HTERT RPE-1 (cell line): ENCODE measurements around the gene LRTM1.

Experiments
- in situ Hi-C: fragments of 300-500 bp; cut with MboI; formaldehyde crosslinking; loops from 4 replicates; pipeline ENCODE4 v1.14.3; 2020; ENCODE audit warnings: low sequenced_read_pairs

Gene LRTM1

DNA sequence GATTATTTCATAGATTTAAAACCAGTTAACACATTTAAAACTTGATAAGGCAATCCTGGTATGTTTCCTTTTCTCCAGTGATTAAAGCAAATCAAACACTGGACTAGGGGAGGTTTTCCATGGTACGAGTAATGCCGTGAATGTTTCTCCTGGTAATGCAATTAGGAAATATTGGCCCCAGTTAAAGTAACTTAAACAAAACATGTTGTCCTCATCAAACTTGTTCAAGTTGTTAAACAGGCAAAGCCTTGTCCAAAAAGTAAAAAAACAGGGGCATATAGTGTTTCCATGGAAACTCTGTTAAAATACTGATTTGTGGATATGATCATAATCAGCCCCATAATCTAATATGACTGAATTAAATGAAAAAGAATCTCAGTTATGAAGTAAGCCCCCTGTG, 13.1 kb upstream of the LRTM1 start:
- in situ Hi-C loops: no loop called here

DNA sequence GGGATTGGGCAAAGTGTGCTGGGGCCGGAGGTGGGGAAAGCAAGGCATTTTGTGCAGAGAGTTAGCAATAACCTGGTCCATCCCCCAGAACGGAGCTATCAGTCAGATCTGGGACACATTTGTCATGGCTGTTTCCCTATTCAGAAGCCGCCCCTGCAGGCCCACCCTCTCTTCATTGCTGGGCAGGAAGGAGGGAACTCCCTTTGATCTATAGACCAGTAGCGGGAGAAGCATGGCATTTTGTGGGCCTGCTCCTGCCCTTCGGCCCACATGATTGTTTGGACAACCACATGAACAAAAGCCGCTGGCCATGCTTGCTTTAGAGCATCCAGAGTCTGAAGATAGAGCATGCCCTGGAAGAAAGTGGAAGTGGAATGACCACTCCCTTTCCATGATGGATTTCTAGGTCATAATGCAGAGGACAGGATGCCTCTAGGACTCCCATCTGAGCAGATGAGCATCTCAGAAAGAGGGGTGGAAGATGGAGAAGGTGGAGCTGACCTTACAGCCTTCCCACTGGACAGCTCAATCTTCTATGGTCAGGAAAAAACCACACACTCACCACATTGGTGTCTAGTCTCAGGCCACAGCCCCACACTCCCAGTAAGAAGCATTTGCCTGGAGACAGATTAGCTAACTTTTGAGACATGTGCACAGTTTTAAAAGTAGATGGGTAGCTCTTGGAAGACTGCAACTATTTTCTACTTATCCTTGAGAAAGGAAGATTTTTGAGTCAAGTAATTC, 11.9 kb upstream of the LRTM1 start:
- in situ Hi-C loops: no loop called here

DNA sequence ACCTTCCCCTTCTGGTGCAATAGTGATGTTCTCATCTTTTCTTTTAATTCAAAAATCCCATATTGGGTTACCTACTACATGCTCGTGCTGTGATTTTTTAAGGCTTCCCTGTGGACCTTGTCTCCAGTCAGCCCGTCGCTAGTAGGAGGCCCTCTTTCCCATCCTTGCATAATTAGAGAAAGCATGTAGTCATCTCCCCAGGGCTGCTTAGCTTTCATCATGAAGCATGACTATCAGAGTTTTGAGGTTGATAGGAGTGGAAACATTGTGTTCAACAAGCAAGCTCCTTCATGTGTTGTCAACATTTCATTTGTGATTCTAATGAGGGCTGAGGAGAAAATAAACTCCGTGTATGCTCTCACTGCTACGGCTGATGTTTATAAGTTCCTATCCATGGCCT, 8.7 kb upstream of the LRTM1 start:
- in situ Hi-C loops: no loop called here

DNA sequence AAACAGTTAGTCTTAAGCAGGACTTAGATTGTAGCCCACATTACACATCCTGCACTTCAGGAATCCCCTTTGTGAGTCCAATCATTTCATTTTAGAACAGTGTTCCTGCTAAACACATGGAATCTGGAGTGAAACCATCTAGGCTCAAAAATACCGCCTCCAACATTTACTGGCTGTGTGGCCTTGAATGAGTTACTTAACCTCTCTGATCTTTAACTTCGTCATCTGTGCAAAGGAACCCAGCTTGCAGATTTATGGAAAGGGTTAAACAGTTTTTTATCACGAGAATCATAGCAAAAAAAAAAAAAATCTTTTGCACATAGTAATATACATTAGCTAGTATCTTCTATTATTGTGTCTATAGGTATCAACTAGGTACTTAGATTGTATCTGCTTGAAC, 8.0 kb upstream of the LRTM1 start:
- in situ Hi-C loops: no loop called here

DNA sequence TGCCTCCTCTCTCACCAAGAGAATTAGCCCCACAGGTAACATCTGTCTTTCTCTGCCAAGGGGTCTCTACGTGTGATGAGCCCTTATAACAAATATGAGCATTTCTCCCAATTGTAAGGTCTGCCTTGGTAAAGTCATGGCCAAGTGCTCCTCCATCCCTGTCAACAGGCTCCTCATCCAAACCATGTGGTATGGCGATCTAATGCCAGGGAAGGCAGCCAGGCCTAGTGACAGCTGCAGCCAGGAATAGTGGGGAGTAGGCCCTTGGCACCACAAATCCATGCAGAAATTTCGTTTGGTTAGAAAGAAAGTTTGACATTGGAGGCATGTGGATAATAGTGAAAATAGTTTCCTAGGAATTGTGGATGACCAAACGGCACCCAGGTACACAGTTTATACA, 4.7 kb upstream of the LRTM1 start:
- in situ Hi-C loops: no loop called here

DNA sequence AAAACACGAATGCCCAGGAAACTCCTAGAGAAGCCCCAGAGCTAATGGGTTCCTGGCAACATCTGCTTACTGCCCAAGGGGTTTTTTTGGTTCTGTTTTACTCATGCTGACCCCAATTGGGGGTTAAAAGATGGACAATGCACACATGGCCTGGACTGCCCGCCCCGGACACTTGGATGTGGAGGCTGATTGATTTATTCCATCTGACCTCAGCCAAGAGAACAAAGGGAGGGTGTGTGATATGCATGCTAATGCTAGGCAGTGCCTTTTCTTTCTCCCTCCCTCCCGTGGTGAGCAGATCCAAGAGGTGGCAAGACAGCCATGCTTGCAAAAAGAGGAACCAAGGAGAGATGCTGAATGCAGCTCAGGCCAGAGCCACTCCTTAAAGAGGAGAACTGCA, 3.3 kb upstream of the LRTM1 start:
- in situ Hi-C loops: no loop called here

DNA sequence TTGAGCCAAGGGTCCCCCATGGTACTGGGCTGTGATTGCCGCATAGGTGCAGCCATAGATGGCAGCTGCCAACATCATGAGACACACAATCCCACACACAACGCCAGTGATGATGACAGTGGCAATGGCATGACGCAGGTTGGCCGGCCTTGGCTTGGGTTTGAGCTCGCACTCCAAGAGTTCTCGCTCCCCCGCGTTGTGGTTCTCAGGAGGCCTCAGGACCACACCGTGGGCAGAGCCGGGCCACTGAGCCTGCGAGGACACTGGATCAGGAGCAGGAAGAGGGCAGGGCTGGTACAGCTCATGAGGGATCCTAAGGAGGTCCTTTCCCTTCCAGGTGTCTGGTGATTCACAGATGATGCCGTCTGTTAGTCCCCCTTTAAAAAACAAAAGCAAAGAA, 9.3 kb downstream of the LRTM1 start:
- in situ Hi-C loops: no loop called here

DNA sequence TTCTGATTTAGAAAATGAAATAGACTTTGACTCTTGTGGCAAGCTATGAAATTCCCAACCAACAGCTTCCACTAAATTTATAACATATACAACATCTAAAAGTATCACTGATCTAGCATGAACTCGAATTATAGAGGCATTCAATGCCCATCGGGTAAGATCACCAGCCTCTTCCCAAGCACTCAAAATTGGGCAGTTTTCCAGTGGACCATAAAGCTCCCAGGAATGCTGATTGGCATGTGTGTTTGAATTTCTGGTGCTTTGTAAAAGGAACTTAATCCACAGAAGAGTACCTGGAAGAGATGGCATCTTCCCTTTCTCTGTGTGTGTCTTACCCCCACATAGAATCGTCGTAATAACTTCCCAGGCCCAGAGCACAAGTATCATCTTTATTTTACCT, 10.0 kb downstream of the LRTM1 start:
- in situ Hi-C loops: no loop called here

DNA sequence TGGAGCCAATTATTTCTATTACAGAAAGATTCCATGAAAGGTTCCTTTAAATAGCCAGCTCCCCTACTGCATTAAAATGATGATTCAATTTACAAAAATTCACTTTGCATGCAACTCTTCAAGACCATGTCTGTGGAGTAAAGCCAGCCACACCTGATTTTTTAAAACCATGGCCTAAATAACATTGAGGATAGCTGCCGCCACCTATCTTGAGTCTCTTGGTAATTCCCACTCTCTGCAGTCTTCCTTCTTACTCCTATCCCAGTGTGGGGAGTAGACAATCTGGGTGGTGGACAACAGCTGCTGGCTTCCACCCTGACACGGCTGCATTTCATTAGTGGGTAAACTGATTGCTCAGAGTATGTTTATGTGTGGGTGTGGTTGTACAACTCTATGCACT, 10.7 kb downstream of the LRTM1 start:
- in situ Hi-C loops: no loop called here

DNA sequence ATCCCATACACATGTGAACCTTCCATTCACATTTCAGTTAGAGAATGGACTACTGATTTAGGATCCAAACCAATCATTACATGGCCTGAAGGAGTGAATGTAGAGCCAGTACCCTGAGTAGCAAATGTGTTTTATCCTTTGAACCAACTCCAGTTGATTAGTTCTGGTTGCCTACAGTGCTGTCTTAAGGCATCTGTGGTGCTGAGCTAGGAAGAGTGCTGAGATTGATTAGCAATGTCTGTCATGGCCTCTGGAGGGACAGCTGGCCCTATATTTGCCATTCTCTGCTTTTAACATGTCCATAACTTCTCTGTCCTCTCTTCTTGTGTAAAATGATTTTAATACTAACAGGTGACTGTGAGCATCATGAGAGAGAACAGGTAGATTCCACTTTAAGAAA, 11.1 kb downstream of the LRTM1 start:
- in situ Hi-C loops: no loop called here

DNA sequence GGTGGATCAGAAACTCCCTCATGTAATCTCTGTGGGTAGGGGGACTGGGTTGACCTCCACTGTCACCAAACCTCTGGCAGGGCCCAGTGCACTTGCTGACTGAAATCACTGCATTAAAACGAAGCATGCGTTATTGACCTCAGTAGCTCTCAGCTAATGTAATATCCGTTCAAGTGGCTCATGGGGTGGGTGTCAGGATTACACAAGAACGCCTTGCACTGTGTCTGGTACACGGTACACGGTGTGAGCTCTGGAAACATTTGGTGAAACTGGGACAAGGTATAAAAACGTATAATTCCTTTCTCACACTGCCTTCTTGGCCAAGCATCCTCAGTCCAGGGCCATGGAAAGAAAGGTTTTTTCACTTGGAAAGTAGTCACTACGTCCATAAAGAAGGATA, 11.9 kb downstream of the LRTM1 start:
- in situ Hi-C loops: no loop called here

DNA sequence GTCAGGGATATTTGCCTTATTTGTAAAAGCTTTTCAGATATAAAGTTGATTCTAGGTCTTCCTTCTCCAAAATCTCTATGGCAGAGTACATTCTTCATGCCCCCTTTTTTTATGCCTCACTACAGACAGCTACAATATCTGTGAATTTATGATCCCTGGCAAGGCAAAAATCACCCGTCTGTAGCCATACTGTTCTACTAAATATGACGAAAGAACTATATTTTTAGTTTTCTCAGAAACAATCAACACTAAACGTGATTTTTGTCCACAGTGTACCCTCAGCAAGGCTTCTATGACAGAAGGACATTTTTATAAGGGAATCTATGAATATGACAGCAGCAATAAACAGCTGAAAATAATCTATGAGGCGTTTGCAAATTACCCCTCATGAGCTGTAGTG, 12.7 kb downstream of the LRTM1 start:
- in situ Hi-C loops: no loop called here

DNA sequence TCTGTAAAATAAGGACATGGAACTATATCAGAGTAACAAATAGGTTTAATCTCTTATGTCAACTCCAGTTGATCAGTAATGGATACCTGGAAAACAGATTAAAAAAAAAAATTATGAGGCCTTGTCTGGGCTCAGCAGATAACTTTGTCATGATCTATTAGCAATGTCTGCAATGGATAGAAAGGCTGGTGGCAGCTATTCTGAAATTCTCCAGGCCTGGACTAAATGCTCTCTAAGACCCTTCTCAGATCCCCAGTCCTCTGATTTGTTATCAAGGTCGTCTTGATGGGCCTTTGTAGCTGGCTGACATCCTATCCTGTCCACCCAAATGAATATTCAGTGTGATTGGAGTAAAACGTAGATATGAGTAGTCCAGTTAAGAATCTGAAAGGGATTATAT, 13.7 kb downstream of the LRTM1 start:
- in situ Hi-C loops: no loop called here

DNA sequence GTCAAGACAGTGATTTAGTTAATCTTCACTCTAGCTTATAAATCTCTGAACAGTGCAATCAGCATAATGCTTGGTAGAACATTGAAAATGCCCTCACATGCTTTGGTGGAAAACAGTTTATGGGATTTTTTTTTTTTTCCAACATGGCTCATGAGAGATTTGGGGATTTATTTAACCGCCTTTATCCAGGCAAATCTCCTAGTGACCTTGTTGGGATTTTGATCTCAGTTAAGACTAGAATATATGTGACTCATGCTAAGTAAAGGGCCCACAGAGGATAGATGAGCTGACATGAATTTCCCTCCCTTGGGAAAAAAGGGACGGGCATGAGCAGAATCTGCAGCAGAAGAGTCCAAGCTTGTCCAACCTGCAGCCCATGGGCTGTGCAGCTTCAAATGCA, 18.7 kb downstream of the LRTM1 start:
- in situ Hi-C loops: no loop called here

DNA sequence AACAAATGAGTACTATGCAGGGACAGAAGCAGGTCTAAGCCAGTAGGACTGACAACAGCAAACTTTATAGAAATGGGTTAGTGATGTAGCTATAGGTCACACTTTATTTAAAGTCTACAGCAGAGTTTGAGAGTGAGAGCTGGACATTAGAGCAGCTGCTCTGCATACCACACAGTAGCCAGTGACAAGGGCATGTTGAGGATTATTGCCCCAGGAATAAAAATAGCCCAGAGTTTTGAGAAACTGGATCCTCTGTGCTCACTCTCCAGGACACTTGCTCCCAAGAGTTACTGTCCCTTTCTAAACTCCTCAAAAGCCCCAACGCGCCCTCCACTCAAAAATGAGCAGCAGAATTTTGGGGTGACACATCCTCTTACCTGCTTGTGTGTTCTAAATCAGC, 21.1 kb downstream of the LRTM1 start:
- in situ Hi-C loops: no loop called here

DNA sequence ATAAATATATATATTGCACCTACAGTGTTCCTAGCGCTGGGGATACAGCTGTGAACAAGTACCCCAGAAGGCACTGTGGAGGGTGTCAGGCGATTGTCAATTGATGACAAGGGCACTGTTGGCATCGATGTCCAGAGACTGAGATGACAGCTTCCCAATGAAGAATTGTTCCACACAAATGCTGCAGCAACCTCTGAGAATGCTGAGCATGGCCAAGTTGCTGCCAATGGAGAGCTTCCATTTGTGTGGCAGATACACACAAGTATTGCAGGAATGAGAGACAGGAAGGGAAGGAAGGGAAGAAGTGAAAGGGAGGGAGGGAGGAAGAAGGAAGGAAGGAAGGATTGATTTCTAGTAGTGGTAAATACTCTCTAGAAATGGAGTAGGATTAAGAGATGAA, 21.9 kb downstream of the LRTM1 start:
- in situ Hi-C loops: no loop called here

DNA sequence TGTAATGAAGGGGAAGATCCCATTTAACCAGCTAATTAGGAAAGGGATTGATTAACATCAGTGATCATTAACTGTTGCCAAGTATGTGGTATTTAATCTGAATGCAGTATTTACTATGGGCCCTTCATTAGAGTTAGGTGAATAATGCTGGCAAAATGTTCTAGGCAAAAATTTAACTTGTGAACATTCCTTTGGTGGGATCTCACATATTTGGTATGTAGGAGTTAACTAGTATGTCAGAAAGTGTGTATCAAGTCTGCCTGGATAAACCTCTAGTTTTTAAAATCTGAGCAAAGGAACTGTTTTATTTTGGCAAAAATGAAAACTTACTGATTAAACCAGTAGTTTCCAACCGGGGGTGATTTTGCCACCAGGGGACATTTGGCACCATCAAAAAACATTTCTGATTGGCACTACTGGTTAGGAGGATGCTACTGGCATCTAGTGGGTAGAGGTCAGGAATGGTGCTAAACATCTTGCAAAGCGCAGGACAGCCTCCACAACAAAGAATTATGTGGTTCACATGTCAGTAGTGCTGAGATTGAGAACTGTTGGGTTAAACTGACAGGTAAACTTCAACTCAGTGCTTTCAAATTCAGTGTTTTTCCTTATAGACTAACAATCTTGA, 22.5 kb downstream of the LRTM1 start:
- in situ Hi-C loops: no loop called here

DNA sequence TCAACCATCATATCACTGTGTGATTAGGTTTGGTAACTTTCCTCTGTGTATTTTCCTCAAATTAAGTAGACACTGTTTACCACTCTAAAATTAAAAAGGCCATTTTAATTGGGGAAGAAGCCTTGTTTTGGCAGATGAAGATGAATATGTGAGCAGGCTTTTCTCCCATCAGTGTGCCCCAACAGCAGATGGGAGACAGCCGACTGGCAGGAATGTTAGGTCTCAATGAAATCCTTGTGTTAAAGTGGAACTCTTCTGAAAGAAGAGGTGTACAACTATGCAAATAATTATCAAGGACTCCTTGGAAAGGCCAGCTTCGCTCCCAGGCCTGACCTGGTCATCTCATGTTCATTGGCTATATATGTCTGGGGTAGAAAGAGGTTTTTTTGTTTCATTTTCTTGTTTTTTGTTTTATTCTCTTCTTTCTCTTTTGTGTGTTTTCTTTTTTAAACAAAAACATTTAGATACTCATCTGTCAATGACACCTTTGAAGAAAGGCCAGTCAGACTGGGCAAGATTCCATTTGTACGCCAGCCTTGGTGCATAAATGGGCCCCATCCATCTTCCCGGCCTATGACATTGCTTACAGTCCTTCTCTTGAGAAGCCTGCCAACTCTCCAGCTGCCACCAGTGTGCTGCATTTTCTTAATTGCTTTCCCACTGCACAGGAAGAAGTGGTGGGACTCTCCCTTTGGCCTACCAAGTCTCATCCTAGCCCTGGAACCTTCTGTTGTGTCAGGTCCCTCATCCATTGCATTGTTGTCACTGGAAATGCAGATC, 25.8 kb downstream of the LRTM1 start:
- in situ Hi-C loops: no loop called here

DNA sequence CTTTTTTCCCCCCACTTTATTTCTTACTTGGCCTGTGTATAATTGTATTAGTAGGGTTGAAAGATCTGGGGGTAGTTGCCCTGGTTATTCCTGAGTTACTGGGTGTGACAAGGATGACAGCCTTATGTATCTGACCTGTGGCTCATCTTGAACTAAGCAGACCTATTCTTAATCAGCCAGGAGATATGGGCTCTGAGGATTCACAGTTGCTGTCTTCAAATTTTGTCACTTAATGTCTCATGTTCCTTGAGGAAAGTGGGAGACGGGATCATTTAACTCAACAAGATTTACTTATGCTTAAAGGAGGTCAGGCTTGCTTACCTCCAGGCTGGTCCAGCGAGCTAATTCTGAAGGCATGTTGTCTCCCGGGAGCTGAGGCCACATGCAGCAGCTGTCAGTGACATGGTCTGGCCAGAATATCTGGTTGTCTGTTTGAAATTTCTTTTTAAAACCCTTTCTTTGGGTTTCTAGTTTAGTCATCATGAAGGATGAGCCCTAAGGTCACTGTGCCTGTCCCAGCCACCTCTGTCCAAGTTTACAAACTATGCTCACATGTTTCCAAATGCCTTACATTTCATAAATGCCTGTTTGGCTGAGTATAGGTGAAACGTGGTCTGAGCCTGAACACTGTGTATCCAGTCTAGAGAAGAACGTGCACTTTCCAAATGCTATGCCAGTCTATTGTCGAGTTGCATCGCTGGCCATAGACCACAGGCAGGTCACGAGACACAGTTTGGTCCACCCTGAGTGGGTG, 26.8 kb downstream of the LRTM1 start:
- in situ Hi-C loops: no loop called here

DNA sequence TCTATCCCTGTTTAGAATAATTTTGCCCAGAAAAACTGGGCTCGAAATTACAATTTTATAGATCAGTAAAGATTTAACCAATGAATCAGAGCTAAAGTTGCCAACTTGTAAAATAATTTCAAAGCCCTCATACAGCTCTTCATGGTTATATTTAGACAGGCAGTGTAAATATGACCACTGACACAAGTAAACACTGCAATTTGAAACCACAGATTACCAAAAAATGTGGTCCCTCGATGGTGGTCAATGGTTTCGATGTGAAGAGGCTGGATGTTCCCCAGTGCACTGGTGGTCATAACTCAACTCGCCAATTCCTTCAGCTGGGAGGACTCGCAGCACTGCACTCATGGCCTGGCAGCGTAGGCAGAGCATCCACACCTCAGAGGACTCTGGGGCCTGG, 28.6 kb downstream of the LRTM1 start:
- in situ Hi-C loops: no loop called here

DNA sequence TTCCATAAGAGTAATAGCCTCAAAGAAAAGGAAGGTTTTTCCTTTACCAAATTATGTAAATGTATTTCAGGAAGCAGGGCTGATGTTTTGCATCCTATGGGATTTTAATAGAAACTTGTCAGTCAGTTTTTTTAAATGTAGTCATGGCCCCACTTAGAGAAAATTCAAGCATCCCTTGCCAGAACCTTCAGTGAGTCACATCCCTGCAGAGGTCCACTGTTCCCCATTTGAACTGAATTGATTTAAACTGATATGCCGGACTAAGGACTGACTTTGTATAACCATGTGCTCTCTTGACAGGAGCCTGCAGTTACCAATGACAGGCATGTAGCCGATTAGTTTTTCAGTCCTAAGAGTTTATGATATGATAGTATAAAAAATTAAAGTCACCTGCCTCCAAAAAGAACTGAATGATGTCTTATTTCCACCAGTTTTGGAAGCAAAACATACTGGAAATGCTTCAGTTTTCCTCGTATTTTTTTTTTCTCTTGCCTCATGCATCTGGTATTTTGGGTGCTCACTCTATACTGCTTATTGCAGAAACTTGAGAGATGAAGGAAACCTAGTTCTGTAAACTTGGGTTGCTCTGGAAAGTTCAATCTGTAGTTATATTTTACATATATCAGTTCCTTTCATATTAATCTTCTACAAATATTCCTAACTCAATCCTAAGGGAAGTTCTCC, 30.7 kb downstream of the LRTM1 start:
- in situ Hi-C loops: no loop called here
